Head of caudate nucleus (tissue), 42 donors: ENCODE data around the gene TUBGCP4.
"Not testable (repeated sequence)": the region's sequence is repeated elsewhere in the genome, so short reads cannot be mapped to it uniquely, and the experiment has no call there.

ENCODE experiments used
- DNase-seq, 42 donors: peaks; one replicate each; pipeline versions ENCODE4 v3.0.0 to v3.0.0-alpha.2; 2020 to 2021; ENCODE audit warnings: mixed read lengths in 7 of 42
- intact Hi-C: fragments of 100-400 bp; cut with DNase I; formaldehyde crosslinking; loops from one replicate; pipeline ENCODE4 v1.15.0; 2022

Gene TUBGCP4

GRCh38 chr15:43393592-43393991 lies 22.7 kb downstream of the TUBGCP4 start:
- DNase-seq, intact Hi-C loops: not testable (repeated sequence)

DNA sequence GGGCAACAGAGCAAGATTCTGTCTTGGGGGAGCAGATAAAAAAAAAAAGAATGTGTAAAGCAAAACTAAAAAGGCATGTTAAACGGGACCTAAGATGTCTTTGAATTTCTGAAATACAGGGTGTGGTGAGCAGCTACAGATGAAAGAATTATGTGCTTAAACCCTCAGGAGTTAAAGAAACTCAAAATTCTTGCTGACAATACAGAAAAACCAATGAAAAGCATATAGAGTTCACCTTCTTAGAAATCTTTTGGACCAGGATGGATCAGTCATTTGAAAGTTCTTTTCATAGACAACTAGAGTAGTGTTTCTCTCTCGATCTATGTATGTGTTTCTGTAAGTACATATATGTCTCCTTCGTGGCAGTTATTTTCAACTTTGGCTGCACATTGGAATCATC lies 31.4 kb downstream of the TUBGCP4 start:
- DNase-seq = no peak

DNA sequence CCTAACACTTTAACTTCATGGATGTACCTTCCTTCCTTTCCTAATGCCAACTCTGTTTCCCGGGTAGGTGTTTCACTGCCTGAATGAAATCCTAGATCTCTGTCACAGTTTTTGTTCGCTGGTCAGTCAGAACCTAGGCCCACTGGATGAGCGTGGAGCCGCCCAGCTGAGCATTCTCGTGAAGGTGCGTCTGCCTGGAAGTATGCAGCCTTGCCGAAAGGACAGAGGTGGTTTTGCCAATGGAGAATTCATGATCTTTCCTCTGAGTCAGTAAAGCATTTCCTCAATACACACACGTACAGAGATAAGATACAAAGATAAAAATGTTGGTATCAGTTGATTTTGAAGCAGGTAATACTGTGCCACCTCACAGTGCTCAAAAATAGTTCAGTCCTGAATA lies 32.7 kb downstream of the TUBGCP4 start:
- intact Hi-C loops = no loop called here
- DNase-seq = no peak

More for the DNA sequence above, 31.4 kb downstream of the TUBGCP4 start:
- intact Hi-C loops = no loop called here

GRCh38 chr15:43404130-43404529 lies 33.2 kb downstream of the TUBGCP4 start:
- intact Hi-C loops = no loop called here
- DNase-seq = no peak

GRCh38 chr15:43406189-43406588 lies 35.3 kb downstream of the TUBGCP4 start:
- intact Hi-C loops = no loop called here
- no peak for DNase-seq

DNA sequence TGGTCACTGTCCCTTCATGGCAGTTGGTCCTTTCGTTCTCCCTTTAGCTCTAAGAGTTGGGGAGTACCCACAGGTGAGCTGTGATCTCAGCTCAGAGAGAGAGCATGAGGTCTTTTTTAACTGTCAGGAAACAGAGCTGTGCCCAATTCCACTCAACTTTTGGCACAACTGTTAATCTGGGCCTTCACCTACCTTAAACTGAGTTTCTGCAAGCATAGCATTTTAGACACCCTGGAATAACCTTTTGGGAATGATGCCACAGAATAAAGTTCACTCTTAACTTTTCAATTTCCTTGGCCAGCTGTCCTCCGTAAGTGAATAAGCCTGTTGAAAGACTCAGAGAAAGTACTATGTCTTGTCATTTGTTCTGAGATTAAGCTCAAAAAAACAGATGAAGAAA lies 35.9 kb downstream of the TUBGCP4 start:
- DNase-seq = no peak
- intact Hi-C loops = no loop called here

DNA sequence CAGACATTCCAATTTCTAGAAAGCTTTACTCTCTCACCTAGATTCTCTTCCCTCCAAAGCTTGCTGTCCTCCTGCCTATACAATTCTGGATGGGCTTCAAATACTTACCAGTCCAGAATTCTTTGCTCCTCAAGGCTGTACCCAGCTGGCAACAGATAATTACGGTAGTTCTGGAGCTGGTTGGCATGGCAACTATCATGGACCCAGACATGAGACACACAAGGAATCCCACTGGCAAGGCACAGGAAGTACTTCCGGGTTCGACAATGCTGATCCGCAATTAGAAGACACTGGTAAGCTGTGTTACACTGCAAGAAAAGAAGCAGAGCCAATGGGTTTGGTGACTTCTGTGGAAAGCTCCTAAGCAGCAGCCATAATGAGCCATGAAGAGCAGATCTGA lies 37.9 kb downstream of the TUBGCP4 start:
- peak in 1 of 42 donors; percentile 15 for DNase-seq
- intact Hi-C loops = no loop called here

DNA sequence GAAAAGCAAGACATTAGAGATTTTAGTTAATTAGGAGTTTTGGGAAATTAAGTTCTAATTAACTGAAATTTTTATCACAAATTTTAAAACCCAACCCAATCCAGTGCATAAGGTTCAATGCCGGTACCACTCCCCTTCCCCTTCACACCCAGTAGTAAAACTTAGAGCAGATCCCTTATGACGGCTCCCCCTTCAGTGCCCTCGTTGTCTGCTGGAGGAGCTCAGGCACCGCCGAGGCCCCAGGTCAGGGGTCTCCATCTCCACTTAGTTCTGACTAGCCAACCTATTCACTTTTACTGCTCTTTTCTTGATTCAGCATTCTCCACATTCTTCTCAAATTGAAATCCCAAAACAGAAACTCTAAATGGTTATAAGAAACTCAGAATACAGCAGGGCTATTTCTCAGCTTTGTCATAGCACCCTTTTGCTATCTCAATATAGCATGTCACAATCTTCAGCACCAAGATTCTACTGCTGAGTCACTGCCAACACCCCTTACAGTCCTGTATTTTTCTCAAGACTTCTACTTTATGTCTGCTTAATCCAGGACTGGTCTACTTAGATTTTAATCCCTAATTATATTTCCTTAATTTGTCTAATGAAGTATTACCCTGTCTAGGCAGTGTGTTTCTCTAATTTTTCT lies 39.8 kb downstream of the TUBGCP4 start:
- intact Hi-C loops = no loop called here
- DNase-seq = no peak

DNA sequence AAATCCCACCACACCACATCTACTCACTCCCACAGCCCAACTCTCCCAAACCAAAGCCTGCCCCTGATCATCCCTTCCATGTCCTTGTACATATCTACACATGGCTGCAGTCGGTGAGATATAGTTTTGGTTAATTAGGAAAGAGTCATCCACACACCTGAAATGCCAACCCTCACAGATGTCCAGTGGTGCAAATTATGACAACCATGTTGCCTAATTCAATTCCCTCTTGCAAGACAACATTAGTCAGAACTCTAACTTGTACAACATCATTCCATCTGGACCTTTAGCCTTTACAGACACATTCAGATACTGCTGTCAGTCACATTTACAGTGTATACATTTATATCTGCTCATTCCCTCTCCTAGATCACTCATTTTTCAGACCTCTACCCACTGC lies 41.2 kb downstream of the TUBGCP4 start:
- DNase-seq = no peak
- intact Hi-C loops = no loop called here

DNA sequence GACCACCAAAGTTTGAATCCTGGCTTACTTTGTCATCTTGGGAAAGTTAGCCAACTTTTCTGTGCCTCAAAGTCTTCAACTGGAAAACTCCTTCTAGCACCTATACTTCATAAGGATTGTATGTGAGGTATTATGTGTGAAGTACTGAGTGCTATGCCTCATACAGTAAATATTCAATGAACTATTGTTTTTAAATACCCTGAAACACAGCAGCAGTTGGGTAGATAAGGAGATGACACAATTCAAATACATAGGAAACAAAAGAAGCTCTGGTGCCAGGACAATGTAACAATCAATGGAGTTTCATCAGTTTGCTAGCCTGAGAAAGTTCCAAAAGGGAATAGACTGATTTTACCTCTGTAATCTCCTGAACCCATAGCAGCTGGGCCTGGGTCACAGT lies 43.3 kb downstream of the TUBGCP4 start:
- intact Hi-C loops = no loop called here
- no peak for DNase-seq

DNA sequence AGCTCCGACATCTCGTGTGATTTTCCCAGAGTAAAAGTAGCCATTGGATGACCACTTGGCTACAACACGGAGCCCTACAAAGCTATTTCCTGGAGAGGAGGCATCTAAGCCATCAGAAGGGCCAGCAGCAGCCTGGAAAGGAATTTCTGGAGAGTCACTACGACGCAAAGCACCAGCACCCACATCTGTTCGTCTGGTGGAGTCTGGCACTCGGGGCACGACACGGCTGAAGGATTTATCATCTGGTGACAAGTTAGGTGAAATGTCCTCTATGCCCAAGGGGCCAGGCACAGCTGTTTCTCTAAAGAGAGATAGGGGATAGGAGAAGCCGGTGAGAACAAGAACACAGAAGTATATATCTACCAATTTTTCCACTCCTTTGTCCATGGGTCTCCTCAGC lies 49.5 kb downstream of the TUBGCP4 start:
- DNase-seq = no peak
- intact Hi-C loops = no loop called here

DNA sequence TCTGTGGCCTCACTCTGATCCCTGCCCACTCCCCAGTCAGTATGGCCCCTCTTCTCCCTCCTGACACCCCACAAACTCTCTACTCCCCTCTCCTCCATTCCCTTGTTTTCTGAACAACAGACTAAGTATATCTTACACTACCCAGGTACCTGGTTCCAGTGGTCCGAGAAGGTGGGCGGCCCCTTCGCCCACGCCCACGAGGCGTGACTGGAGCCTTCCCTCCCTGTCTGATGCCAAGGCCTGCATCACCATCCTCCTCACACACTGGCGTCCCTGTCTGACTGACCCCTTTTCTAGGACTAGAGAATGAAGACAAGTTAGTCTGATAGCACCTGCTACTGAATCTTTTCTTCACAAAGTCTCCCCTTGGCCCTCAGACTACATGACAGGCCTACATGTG lies 50.0 kb downstream of the TUBGCP4 start:
- intact Hi-C loops = no loop called here
- no peak for DNase-seq

DNA sequence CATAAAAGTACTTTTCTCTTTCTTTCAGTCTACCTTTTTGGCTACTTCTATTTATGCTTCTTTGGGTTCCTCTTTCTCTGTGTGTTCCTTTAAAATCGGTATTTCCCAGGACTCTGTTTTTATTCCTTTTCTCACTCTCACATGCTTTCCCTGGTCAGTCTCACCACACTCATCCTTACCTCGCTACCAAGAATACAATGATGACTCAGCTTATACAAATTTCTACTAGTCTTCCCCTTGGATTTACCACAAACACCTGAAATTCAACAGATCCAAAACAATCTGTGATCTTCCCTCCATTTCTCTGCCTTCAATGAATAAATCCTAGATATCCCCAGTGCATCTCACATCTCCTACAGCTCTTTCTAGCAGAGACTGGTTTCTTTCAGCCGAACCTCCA lies 52.9 kb downstream of the TUBGCP4 start:
- no peak for DNase-seq
- intact Hi-C loops = no loop called here

DNA sequence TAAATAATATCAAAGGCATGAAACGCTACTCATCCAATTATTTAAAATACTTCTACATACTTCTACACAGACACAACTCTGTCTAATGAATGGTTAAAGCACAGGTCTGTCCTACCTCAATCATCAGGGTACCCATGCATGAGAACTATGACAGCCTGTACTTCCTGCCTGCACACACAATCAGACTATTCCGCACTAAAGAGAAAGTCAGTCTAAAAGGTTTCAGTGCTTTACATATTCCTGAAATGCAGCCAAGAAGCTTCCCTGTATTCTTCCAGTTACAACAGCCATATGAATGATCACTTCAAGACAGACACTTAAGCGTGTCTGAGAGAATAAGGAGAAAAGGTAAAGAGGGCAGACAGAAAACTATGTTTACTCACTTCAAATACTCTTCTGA lies 58.8 kb downstream of the TUBGCP4 start:
- no peak for DNase-seq
- intact Hi-C loops = no loop called here

DNA sequence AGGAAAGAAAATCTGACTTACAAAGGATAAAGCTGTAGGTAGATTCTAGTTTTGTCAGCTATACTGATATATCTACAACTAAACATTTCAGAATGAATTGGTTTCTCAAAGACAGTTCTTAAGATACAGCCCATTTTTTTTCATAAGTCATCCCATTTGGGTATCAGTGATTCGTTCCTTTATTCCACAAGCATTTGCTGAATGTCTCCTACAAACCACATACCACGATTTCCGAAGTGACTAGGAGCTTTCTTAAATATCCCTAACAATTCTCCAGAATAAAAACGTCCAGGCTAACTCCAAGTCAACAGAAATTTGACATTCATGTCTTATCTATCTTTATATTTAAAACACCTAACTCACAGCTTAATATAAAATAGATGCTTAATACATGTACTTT lies 62.3 kb downstream of the TUBGCP4 start:
- intact Hi-C loops = no loop called here
- no peak for DNase-seq

- no peak for DNase-seq
- intact Hi-C loops = no loop called here
These were observed 62.9 kb downstream of the TUBGCP4 start for GRCh38 chr15:43433661-43434303.

DNA sequence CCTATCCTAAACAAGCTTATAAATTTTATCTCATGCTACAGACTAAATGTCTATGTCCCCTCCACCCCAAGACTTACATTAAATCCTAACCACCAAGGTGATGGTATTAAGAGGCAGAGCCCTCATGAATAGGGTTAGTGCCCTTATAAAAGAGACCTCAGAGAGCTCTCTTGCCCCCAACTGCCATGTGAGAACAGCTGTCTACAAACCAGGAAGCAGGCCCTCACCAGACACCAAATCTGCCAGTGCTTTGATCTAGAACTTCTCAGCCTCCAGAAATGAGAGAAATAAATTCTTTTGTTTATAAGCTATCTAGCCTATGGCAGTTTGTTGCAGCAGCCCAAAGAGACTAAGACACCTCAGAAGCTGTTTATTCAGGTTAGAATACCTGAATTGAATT lies 63.5 kb downstream of the TUBGCP4 start:
- DNase-seq = no peak
- intact Hi-C loops = no loop called here

DNA sequence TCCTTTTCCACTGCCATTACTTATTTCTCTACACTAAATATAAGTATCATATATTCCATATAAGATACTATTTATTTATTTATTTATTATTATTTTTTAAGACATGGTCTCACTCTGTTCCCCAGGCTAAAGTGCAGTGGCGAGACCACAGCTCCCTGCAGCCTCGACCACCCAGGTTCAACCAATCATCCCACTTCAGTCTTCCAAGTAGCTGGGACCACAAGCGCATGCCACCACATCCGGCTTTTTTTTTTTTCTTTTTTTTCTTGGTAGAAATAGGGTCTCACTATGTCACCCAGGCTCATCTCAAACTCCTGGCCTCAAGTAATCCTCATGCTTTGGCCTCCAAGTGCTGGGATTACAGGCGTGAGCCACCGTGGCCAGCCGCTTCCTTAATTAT lies 65.5 kb downstream of the TUBGCP4 start:
- intact Hi-C loops = no loop called here
- DNase-seq = no peak

- no peak for DNase-seq
- intact Hi-C loops = no loop called here
These were observed 68.4 kb downstream of the TUBGCP4 start for GRCh38 chr15:43439268-43439667.

DNA sequence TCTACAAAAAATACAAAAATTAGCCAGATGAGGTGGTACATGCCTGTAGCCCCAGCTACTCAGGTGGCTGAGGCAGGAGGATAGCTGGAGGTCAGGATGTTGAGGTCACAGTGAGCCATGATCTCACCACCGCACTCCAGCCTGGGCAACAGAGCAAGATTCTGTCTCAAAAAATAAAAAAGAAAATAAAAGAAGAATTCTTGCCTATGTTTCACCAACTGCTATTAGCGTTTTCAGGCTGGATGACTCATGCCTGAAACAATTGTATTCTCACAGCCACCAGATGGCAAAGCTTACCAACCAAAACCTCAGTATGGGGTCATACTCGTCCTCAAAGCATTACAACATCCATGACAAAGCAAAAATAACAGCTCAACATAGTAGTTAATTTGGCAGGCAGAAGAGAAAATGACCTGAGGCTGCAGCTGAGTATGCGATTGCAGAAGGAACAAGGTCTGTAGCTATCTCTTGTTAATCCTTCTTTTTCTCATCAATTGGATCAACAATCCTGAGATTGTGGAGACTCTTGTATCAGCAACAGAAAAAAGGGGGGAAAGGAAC lies 69.9 kb downstream of the TUBGCP4 start:
- intact Hi-C loops = no loop called here
- peak in 36 of 42 donors; percentile 12 to 88 (median 63) for DNase-seq

GRCh38 chr15:43441316-43441715 lies 70.4 kb downstream of the TUBGCP4 start:
- intact Hi-C loops = no loop called here
- DNase-seq = no peak
